ENCODE results near the gene CLCN4.

CLCN4 gene

DNA sequence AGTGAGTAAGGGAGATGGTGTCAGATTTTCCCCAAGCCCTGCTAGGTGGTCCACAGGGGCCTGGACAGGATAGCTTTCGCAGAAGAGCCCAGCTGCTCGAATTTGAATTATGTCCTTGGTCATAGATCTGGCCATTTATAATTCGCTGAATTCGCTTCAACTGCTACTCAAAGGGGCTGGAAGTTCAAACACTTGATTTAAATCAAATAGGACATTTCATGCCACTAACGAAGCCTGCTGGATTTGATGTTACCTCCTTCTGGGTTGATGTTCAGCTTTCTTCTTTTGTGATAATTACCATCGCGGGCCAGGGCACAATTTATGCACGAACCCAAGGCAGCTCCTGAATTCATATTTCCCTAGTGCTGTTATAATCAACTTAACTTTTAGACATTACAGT, 67.0 kb downstream of the CLCN4 start:
- TF ChIP-seq, protein P1, sequence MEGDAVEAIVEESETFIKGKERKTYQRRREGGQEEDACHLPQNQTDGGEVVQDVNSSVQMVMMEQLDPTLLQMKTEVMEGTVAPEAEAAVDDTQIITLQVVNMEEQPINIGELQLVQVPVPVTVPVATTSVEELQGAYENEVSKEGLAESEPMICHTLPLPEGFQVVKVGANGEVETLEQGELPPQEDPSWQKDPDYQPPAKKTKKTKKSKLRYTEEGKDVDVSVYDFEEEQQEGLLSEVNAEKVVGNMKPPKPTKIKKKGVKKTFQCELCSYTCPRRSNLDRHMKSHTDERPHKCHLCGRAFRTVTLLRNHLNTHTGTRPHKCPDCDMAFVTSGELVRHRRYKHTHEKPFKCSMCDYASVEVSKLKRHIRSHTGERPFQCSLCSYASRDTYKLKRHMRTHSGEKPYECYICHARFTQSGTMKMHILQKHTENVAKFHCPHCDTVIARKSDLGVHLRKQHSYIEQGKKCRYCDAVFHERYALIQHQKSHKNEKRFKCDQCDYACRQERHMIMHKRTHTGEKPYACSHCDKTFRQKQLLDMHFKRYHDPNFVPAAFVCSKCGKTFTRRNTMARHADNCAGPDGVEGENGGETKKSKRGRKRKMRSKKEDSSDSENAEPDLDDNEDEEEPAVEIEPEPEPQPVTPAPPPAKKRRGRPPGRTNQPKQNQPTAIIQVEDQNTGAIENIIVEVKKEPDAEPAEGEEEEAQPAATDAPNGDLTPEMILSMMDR (IDR thresholded peaks at IDR 0.05): no peak
- Histone ChIP-seq H3K9me3 (no peaks in the 10 kb centered on the region), H3K4me3 (no peak overlapping the region), H3K27ac (no peak overlapping the region), H3K4me1 (no peaks in the 10 kb centered on the region), H3K27me3 (no peaks in the 10 kb centered on the region), H3K36me3 (no peaks in the 10 kb centered on the region)
- intact Hi-C loops (cut with DNase I; ENCODE audit: low total_unique reads): no loop called here
- no peak for DNase-seq

DNA sequence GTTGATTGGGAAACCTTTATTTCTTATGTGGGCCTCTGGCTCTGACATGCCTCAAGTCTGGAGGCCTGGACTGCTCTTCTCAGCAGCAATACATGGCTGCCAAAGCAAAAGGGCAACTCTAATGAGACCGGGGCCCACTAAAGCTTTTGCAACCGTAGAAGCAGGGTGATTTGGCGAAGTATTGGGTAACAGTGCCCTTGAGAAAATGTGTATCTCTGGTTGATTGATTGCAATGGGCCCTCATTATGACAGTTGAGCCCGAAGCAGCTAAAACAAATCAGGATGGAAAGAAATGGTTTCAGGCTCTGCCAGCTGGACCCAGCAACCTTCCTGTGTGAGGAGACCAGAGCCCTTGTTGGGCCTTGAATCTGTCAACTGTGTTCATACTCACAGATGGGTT, 73.4 kb downstream of the CLCN4 start:
- intact Hi-C loops (cut with DNase I; ENCODE audit: low total_unique reads): no loop called here
- Histone ChIP-seq H3K4me3 (no peak overlapping the region), H3K27me3 (no peaks in the 10 kb centered on the region), H3K9me3 (no peaks in the 10 kb centered on the region), H3K36me3 (no peaks in the 10 kb centered on the region), H3K4me1 (no peaks in the 10 kb centered on the region), H3K27ac (no peak overlapping the region)
- DNase-seq: no peak
- TF ChIP-seq, protein P1 (IDR thresholded peaks at IDR 0.05): no peak

DNA sequence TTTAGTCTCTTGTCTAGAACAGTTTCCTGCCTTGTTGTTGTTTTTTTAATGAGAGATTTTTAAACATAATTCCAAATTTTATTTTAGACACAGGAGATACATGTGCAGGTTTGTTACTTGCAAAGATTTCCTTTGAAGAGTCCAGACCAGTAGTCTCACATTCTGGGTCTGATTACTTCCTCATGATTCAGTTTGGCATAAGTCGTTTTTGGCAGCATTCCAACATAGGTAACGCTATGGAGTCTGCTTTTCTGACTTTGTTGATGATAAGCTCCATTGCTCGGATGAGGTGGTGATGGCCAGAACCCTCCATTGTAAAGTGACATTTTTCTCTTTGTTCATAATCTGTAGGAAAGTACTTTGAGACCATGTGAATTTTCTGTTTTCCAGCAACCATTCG, 74.7 kb downstream of the CLCN4 start:
- intact Hi-C loops (cut with DNase I; ENCODE audit: low total_unique reads): no loop called here
- no peak overlapping the region for H3K4me3 ChIP-seq
- TF ChIP-seq, protein P1 (IDR thresholded peaks at IDR 0.05): no peak
- DNase-seq: no peak
- H3K27me3 ChIP-seq: no peaks in the 10 kb centered on the region
- no peaks in the 10 kb centered on the region for H3K4me1 ChIP-seq
- no peaks in the 10 kb centered on the region for H3K36me3 ChIP-seq
- H3K27ac ChIP-seq: no peak overlapping the region
- no peaks in the 10 kb centered on the region for H3K9me3 ChIP-seq

DNA sequence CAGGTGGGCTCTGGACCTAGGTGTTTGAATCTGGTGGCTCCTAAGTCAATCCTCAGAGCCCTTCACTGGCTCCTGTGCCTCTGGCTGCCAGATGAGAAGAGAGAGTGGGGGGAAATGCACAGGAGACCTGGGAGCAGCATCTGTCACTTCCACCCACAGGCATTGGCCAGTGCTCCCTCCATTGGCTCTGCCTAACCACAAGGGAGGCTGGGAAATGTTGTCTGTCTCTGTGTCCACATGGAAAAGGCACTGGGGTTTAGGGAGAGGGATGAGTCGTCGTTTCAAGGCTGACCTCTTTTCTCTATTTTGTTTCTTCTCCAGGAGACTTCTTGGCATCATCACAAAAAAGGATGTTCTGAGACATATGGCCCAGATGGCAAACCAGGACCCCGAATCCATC, 76.4 kb downstream of the CLCN4 start:
- no peaks in the 10 kb centered on the region for H3K9me3 ChIP-seq
- H3K4me3 ChIP-seq: no peak overlapping the region
- no peak overlapping the region for H3K27ac ChIP-seq
- DNase-seq: no peak
- TF ChIP-seq, protein P1 (IDR thresholded peaks at IDR 0.05): no peak
- H3K4me1 ChIP-seq: no peaks in the 10 kb centered on the region
- H3K27me3 ChIP-seq: no peaks in the 10 kb centered on the region
- intact Hi-C loops (cut with DNase I; ENCODE audit: low total_unique reads): no loop called here
- H3K36me3 ChIP-seq: no peaks in the 10 kb centered on the region

DNA sequence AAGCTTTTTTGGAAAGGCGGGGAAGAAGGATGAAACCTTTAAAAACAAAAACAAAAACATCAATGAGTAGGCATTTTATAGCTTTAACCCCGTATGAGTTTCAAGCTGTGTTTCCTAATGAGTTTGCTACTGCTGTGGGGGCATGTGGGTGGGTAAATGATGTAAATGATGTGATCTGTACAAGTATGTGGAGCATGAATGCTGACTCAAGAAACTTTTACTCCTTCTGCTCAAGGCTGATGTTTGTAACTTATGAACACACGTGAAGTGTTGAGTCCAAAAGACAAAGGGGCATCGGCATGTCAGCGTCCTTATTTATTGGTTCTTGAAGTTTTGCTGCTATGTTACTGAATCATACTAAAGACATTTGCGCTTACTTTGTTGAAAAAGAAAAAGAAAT, 76.9 kb downstream of the CLCN4 start:
- Histone ChIP-seq H3K9me3 (no peaks in the 10 kb centered on the region), H3K4me1 (no peaks in the 10 kb centered on the region), H3K36me3 (no peaks in the 10 kb centered on the region), H3K27ac (no peak overlapping the region), H3K27me3 (no peaks in the 10 kb centered on the region), H3K4me3 (no peak overlapping the region)
- intact Hi-C loops (cut with DNase I; ENCODE audit: low total_unique reads): no loop called here
- DNase-seq: no peak
- TF ChIP-seq, protein P1 (IDR thresholded peaks at IDR 0.05): no peak

DNA sequence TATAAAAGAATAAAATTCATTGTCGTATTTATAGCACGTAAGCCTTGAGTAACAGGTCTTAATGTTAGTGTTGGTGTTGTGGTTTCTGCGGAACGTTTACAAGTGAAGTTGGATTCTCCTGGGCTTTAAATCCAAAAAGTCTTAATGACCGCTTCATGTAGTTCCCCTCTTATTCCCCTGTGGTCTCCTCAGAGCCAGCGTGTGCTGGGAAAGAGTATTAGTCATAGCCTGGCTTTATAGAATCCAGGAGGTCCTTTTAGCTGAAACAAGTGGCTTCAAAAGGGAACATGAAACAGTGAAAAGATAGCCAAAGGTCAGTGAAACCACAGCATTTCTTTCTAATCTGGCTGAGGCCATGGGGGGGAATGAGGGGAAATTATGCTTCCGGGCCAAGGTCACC, 79.1 kb downstream of the CLCN4 start:
- H3K27me3 ChIP-seq: no peaks in the 10 kb centered on the region
- no peaks in the 10 kb centered on the region for H3K36me3 ChIP-seq
- TF ChIP-seq, protein P1 (IDR thresholded peaks at IDR 0.05): no peak
- no peak overlapping the region for H3K4me3 ChIP-seq
- peak in 1 of 2 donors; percentile 21 for DNase-seq
- no peaks in the 10 kb centered on the region for H3K9me3 ChIP-seq
- intact Hi-C loops (cut with DNase I; ENCODE audit: low total_unique reads): no loop called here
- no peaks in the 10 kb centered on the region for H3K4me1 ChIP-seq
- H3K27ac ChIP-seq: no peak overlapping the region
